Adrenal gland (tissue), 12 donors: ENCODE results near the gene LMO7. TPM values are rescaled to one million over a fixed set of nuclear protein-coding genes. Genes with fewer than 3 reads are reported as not detected.

ENCODE experiments used
- DNase-seq, 7 donors: peaks; one replicate each; pipeline ENCODE4 v3.0.0-alpha.2; 2019 to 2020
- H3K27ac ChIP-seq, 5 donors: fragments of 200-600 bp; sonication (generic) in 4 of 5; 1 replicate in 3 of 5; 2 replicates in 2 of 5; pipeline versions ENCODE4 v1.5.1 to v1.8.0; 2016 to 2020; ENCODE audit warnings: mild to moderate bottlenecking in 1 of 5
- H3K27me3 ChIP-seq: fragments of 200-600 bp; 2 replicates; pipeline ENCODE4 v1.8.0; 2021
- H3K36me3 ChIP-seq, 2 donors: fragments of 200-600 bp; replicated peaks in 1 of 2; 1 replicate in 1 of 2; 2 replicates in 1 of 2; pipeline versions ENCODE4 v1.5.1 to v1.8.0; 2018 to 2022
- H3K4me1 ChIP-seq, 2 donors: fragments of 200-600 bp; replicated peaks in 1 of 2; 1 replicate in 1 of 2; 2 replicates in 1 of 2; pipeline versions ENCODE4 v1.5.1 to v1.8.0; 2018 to 2021
- H3K4me3 ChIP-seq, 4 donors: fragments of 200-600 bp; sonication (generic) in 3 of 4; one replicate each; pipeline ENCODE4 v1.5.1; 2016 to 2018
- H3K9me3 ChIP-seq, 3 donors: fragments of 200-600 bp; sonication (generic) in 1 of 3; replicated peaks in 1 of 3; 1 replicate in 2 of 3; 2 replicates in 1 of 3; pipeline versions ENCODE4 v1.5.1 to v1.8.0; 2016 to 2021
- POLR2A ChIP-seq, 2 donors: fragments of 450-650 bp; IDR thresholded peaks; one replicate each; pipeline ENCODE4 v1.6.1; 2017; ENCODE audit warnings: antibody characterized with exemption in 2 of 2, mild to moderate bottlenecking in 2 of 2, moderate library complexity in 1 of 2
- WGBS, 4 donors: extraction: QIAGEN DNeasy Blood & Tissue Kit in 2 of 4; methylation state at CpG; one replicate each; pipeline versions ENCODE4 v1.1.5 to v1.1.7; 2013 to 2017; 5-methylcytosine and 5-hydroxymethylcytosine counted together
- intact Hi-C, 2 donors: fragments of 100-400 bp; cut with DNase I; formaldehyde crosslinking; loops; one replicate each; pipeline versions ENCODE4 v1.14.1 to v1.15.0; 2022 to 2023
- polyA plus RNA-seq, 3 donors: library from polyadenylated mRNA; stranded (reverse); fragments of 200-250 nt in 2 of 3; fragments of 350-450 nt in 1 of 3; fragmentation: Illumina TruSeq in 1 of 3; extraction: RNeasy Lipid Tissue Mini Kit (QIAGEN cat#74804) in 1 of 3; gene quantifications; one replicate each; pipeline ENCODE4 v1.2.3, GENCODE V29; 2013 to 2014
- total RNA-seq, 9 donors: library from RNA; depleted of rRNA in 4 of 9; stranded (reverse); fragments of >200 nt in 4 of 9; fragments of 120-200 nt in 1 of 9; fragmentation: NEBNext Ultra II Directional in 1 of 9; extraction: Animal tissue kit (Norgen Biotek cat#: 25700) in 1 of 9; gene quantifications; one replicate each; pipeline versions ENCODE4 v1.1.0 to v1.2.4, GENCODE V29; 2013 to 2023
- TF ChIP-seq, protein P1 (sequence below), 6 experiments: fragments of 450-650 bp in 4 of 6; fragments of 200-600 bp in 2 of 6; sonication (generic) in 1 of 6; IDR thresholded peaks; 1 replicate in 5 of 6; 2 replicates in 1 of 6; pipeline versions ENCODE4 v1.5.1 to v1.8.0; 2016 to 2021; ENCODE audit warnings: antibody characterized with exemption in 6 of 6, mild to moderate bottlenecking in 2 of 6, moderate library complexity in 1 of 6
- donor health status: healthy with polysubstance abuse.
- donor health status: Bipolar disorder and iron deficiency.
- donor health status: DM: yes; HTN: yes; CAD: no.
- donor health status: DM: no; HTN: no; CAD: no.
- donor health status: DM: no; HTN: no; CAD: no.
- donor health status: DM: yes; HTN: yes; CAD: no.

Gene LMO7
- total and polyA plus RNA-seq, 12 donors = 7.4 to 39.7 (median 11.4) TPM

DNA sequence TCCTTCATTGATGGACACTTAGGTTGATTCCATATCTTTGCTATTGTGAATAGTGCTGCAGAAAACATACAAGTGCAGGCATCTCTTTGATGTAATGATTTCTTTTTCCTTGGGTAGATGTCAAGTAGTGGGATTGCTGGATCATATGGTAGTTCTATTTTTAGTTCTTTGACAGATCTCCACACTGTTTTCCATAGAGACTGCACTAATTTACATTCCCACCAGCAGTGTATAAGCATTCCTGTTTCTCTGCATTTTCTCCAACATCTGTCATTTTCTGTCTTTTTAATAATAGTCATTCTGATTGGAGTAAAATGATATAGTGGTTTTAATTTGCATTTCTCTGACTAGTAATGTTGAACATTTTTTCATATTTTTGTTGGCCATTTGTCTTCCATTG is 116.7 kb downstream of the LMO7 start:
- no peaks in the 10 kb centered on the region for H3K9me3 ChIP-seq
- H3K36me3 ChIP-seq = no peaks in the 10 kb centered on the region
- H3K27ac ChIP-seq = no peak overlapping the region
- intact Hi-C loops = no loop called here
- no peak for DNase-seq
- no peaks in the 10 kb centered on the region for H3K27me3 ChIP-seq
- H3K4me1 ChIP-seq = peaks cover 0 to 4% of the 10 kb centered on the region in 2 donors
- TF ChIP-seq, protein P1, sequence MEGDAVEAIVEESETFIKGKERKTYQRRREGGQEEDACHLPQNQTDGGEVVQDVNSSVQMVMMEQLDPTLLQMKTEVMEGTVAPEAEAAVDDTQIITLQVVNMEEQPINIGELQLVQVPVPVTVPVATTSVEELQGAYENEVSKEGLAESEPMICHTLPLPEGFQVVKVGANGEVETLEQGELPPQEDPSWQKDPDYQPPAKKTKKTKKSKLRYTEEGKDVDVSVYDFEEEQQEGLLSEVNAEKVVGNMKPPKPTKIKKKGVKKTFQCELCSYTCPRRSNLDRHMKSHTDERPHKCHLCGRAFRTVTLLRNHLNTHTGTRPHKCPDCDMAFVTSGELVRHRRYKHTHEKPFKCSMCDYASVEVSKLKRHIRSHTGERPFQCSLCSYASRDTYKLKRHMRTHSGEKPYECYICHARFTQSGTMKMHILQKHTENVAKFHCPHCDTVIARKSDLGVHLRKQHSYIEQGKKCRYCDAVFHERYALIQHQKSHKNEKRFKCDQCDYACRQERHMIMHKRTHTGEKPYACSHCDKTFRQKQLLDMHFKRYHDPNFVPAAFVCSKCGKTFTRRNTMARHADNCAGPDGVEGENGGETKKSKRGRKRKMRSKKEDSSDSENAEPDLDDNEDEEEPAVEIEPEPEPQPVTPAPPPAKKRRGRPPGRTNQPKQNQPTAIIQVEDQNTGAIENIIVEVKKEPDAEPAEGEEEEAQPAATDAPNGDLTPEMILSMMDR (IDR thresholded peaks at IDR 0.05) = no peak
- no peak for TF ChIP-seq POLR2A (IDR thresholded peaks at IDR 0.05)
- no peak overlapping the region for H3K4me3 ChIP-seq

DNA sequence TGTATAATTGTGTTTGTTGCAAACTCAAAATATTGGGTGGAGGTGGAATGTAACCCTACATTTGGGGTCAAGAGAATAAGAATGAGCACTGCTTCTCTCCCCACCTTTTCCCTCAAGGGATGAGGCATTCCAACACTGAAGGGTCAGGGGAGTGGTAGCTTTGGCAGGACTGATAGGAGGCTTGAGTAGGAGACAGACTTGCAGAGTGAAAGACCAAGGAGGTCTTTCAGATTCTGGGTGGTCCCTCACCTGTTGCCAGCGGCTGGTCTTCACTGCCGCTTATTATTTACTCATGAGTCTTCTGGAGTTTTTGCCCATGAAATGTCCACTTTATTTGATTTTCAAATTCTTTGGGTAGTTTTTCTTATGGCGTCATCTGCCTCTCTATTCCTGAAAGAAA is 118.8 kb downstream of the LMO7 start:
- H3K36me3 ChIP-seq = no peaks in the 10 kb centered on the region
- H3K4me3 ChIP-seq = no peak overlapping the region
- peaks cover 0 to under 1% of the 10 kb centered on the region in 2 donors for H3K4me1 ChIP-seq
- no peak overlapping the region for H3K27ac ChIP-seq
- WGBS, 4 donors = 90 to 99% (median 96%) methylated on average over 3 of the region's 3 CpGs
- no peaks in the 10 kb centered on the region for H3K9me3 ChIP-seq
- no peak for TF ChIP-seq POLR2A (IDR thresholded peaks at IDR 0.05)
- TF ChIP-seq, protein P1 (IDR thresholded peaks at IDR 0.05) = no peak
- intact Hi-C loops = no loop called here
- no peaks in the 10 kb centered on the region for H3K27me3 ChIP-seq
- DNase-seq = no peak

DNA sequence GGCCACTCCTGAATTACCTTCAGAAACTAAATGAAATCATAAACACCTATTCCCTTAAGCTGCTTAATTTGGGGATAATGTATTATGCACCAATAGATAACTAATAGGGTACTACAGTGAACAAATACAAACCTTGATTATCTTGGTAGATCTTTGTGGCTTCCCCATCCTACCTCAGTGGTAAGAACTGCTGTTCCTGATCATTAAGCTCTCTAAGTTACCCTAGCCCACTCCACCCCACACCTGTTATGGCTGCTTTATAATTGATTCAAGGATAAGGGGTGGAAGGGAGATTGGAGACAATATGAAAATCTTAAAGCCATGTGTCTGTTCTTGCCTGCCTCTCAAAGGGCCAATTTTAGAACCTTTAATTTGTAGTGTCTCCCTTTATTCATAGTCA is 121.2 kb downstream of the LMO7 start:
- TF ChIP-seq, protein P1 (IDR thresholded peaks at IDR 0.05) = no peak
- no peak for TF ChIP-seq POLR2A (IDR thresholded peaks at IDR 0.05)
- Histone ChIP-seq H3K4me3 (no peak overlapping the region), H3K27ac (no peak overlapping the region), H3K36me3 (no peaks in the 10 kb centered on the region), H3K27me3 (no peaks in the 10 kb centered on the region), H3K4me1 (peaks cover 0 to 19% of the 10 kb centered on the region in 2 donors), H3K9me3 (no peaks in the 10 kb centered on the region)
- no peak for DNase-seq
- intact Hi-C loops = no loop called here

DNA sequence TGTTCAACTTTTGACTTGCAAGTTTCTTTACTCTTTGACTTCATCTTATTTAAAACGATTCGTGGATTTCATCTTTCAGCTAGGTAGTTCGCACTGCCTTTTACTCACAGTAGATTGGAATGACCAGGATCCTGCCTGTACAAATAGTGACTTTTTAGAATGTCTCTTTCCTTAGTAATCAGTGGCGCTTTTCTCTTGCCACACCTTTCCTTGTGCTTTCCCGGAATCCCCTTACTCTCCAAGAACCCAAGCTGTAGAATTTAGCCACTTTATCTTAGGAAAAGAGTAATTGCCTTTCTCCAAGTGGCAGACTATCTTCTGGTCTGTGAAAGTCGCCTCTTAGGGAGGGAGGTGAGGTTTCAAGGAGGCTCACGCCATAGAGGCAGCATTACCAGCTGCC is 123.4 kb downstream of the LMO7 start:
- no peak overlapping the region for H3K4me3 ChIP-seq
- H3K36me3 ChIP-seq = no peaks in the 10 kb centered on the region
- TF ChIP-seq, protein P1 (IDR thresholded peaks at IDR 0.05) = no peak
- peaks cover 0 to 21% of the 10 kb centered on the region in 2 donors for H3K4me1 ChIP-seq
- intact Hi-C loops = no loop called here
- no peak overlapping the region for H3K27ac ChIP-seq
- no peaks in the 10 kb centered on the region for H3K9me3 ChIP-seq
- H3K27me3 ChIP-seq = no peaks in the 10 kb centered on the region
- DNase-seq = no peak
- WGBS, 4 donors = 95 to 97% (median 96%) methylated on average over 7 of the region's 7 CpGs
